Muscle of leg (tissue), 11 donors: ENCODE results near the gene BMPER. TPM values are rescaled to one million over a fixed set of nuclear protein-coding genes. Genes with fewer than 3 reads are reported as not detected.
A peak's percentile ranks its signal among the peaks of the same experiment; 100 is the strongest.

Source experiments
- DNase-seq: peaks from one replicate; pipeline ENCODE4 v3.0.0; 2013
- H3K27ac ChIP-seq: one replicate; pipeline ENCODE4 v1.5.1; 2013; ENCODE audit warnings: mild to moderate bottlenecking, low read length, control low read depth
- H3K27me3 ChIP-seq: one replicate; pipeline ENCODE4 v1.6.1; 2013; ENCODE audit warnings: low read length; ENCODE audit not compliant: control insufficient read depth, insufficient read depth
- H3K36me3 ChIP-seq: one replicate; pipeline ENCODE4 v1.6.1; 2013; ENCODE audit warnings: low read length; ENCODE audit not compliant: control insufficient read depth, insufficient read depth
- H3K4me1 ChIP-seq: one replicate; pipeline ENCODE4 v1.6.1; 2013; ENCODE audit warnings: low read length; ENCODE audit not compliant: control insufficient read depth, insufficient read depth
- H3K4me3 ChIP-seq: one replicate; pipeline ENCODE4 v1.5.1; 2013; ENCODE audit warnings: low read length, control low read depth
- H3K9me3 ChIP-seq: replicated peaks from 2 replicates; pipeline ENCODE4 v1.6.1; 2013; ENCODE audit warnings: low read depth, low read length; ENCODE audit not compliant: control insufficient read depth
- WGBS: methylation state at CpG from one replicate; pipeline ENCODE4 v1.1.5; 2013; ENCODE audit warnings: missing lambda C conversion rate; ENCODE audit not compliant: insufficient coverage; 5-methylcytosine and 5-hydroxymethylcytosine counted together
- polyA plus RNA-seq, 8 donors: library from polyadenylated mRNA; unstranded; fragments of 120-200 nt; gene quantifications; one replicate each; pipeline versions ENCODE4 v1.2.1 to v1.2.3, GENCODE V29; 2013; ENCODE audit warnings: inconsistent platforms in 1 of 8, low replicate concordance in 1 of 8; ENCODE audit not compliant: insufficient read length in 8 of 8, insufficient read depth in 1 of 8
- total RNA-seq: library from RNA; stranded (reverse); fragments of 120-200 nt; gene quantifications from one replicate; pipeline ENCODE4 v1.2.4, GENCODE V29; 2013

The BMPER gene
- total and polyA plus RNA-seq, 9 donors: 3.8 to 11.0 (median 7.3) TPM

DNA sequence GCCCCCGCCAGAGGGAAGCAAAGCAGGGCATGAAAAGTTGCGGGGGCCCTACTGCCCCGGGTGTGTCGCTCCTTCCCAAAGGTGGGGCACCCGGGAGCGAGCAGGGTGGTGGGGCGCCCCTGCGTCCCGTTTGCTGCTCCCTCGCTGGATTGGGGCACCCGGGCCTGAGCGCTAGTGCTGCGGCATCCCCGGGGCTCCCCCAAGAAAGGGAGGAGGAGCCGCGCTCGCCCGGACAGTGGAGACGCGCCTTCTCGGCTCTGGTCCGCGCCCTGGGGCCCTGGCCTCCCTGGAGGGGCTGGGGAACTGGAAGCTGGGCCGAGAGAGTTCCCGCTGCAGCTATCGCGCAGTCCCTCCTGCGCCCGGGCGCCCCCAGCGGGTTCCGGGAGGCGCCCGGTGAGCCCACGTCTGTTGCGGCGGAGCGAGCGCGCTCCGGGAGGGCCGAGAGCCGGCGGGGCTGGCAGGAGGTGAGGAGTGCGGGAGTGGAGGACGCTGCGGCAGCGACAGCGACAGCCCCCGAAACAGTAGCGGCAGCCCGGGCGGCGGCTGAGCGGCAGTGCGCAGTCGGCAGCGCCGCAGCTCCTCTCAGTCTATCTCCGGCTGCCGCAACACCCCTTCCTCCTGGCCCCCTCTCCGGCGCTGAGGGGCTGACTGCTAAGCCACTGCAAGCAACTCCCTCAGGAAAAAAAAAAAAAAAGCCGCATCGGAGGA is 504 bp upstream of the BMPER start:
- no peaks in the 10 kb centered on the region for H3K9me3 ChIP-seq
- H3K27me3 ChIP-seq: peaks cover 23% of the 10 kb centered on the region
- WGBS: under 1% methylated on average over 57 of the region's 65 CpGs
- H3K36me3 ChIP-seq: no peaks in the 10 kb centered on the region
- H3K27ac ChIP-seq: peak overlapping the region; percentile 82
- H3K4me3 ChIP-seq: peak overlapping the region; percentile 73
- peaks cover 10% of the 10 kb centered on the region for H3K4me1 ChIP-seq
- peak; percentile 64 for DNase-seq

DNA sequence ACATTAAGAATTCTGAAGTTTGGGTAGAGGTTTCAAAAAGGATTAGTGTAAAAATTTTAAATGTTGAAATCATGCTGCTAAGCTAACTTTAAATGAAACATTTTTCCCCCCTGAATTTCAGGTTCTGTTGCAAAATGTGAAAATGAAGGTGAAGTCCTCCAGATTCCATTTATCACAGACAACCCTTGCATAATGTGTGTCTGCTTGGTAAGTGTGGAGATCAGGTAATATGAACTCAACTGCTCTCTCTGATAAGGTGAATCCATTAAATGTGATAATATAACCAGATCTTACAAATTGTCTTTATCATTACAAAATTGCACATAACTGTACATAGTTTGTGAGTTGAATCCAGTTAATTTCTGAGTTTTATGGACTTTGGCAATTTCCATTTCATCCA is 1.4 kb downstream of the BMPER start:
- Histone ChIP-seq H3K27ac (no peak overlapping the region), H3K4me3 (no peak overlapping the region), H3K36me3 (no peaks in the 10 kb centered on the region), H3K9me3 (no peaks in the 10 kb centered on the region), H3K4me1 (peaks cover 10% of the 10 kb centered on the region), H3K27me3 (peaks cover 23% of the 10 kb centered on the region)
- no peak for DNase-seq

DNA sequence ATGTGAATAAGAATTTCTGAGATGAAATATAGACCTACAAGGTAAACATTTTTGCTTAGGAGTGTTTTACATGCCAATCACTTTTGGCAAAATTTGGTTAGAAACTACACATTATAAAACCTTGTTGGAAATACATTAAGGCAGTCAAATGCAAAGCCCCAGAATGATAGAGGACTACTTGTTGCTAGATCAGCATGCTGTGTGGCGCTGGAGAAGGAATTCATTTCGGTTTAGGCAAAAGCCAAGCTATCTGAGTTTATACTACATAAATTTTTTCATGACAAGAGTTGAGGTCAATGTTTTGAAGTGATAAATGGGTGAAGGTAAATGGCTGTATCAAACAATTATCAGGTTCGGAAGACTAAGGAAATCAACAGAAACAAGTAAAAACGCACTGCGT is 2.3 kb downstream of the BMPER start:
- Histone ChIP-seq H3K4me3 (no peak overlapping the region), H3K27me3 (peaks cover 21% of the 10 kb centered on the region), H3K4me1 (peaks cover 10% of the 10 kb centered on the region), H3K9me3 (no peaks in the 10 kb centered on the region), H3K27ac (no peak overlapping the region), H3K36me3 (no peaks in the 10 kb centered on the region)
- no peak for DNase-seq
- no CpG with 5 or more reads among the region's 5 CpGs for WGBS

GRCh38 chr7:33909318-33909717 is 4.0 kb downstream of the BMPER start:
- Histone ChIP-seq H3K9me3 (no peaks in the 10 kb centered on the region), H3K27me3 (peaks cover 11% of the 10 kb centered on the region), H3K4me3 (no peak overlapping the region), H3K36me3 (no peaks in the 10 kb centered on the region), H3K4me1 (peaks cover 5% of the 10 kb centered on the region), H3K27ac (peak overlapping the region; percentile 6)
- WGBS: 60% methylated on average over 2 of the region's 5 CpGs
- peak; percentile 64 for DNase-seq

DNA sequence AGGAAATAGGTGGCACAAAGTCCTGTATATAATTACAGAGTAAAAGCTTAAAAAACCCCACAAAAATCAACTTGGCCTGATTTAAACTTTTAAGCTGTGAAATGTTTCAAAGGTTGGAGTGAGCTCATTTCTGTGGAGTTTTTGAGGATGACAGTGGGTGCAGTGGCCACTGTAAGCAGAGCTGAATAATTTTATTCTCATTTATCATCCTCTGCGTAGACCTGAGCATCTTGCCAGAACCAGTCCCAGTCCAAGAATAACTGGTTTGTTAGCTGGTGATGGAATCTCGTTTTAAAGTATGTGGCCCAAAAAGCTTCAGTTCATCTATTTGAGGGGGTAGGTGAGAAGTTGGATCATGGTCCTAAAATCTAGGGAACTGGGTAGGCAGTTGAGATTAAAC is 4.4 kb downstream of the BMPER start:
- 40% methylated on average over 1 of the region's 2 CpGs for WGBS
- H3K4me3 ChIP-seq: no peak overlapping the region
- peaks cover 3% of the 10 kb centered on the region for H3K4me1 ChIP-seq
- H3K36me3 ChIP-seq: no peaks in the 10 kb centered on the region
- no peaks in the 10 kb centered on the region for H3K9me3 ChIP-seq
- DNase-seq: no peak
- peaks cover 7% of the 10 kb centered on the region for H3K27me3 ChIP-seq
- H3K27ac ChIP-seq: no peak overlapping the region

DNA sequence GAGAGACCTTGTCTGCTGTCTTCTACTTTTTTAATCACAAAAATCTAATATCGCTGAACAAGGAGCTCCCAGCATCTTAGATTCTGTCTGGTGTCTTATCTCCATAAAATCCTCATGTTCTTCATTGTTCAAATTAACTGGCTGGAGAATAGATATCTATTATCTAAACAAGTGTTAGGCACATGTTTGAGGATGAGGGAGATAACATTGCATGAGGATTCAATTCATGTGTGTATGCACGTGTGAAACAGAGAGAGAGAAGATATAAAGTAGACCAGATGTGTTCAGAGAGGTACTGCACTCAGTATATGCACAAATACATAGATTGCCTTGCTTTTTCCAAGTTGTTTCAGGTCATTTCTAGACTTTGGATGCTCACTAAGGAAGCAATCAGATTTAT is 5.4 kb downstream of the BMPER start:
- DNase-seq: no peak
- WGBS: no CpG with 5 or more reads among the region's 2 CpGs

DNA sequence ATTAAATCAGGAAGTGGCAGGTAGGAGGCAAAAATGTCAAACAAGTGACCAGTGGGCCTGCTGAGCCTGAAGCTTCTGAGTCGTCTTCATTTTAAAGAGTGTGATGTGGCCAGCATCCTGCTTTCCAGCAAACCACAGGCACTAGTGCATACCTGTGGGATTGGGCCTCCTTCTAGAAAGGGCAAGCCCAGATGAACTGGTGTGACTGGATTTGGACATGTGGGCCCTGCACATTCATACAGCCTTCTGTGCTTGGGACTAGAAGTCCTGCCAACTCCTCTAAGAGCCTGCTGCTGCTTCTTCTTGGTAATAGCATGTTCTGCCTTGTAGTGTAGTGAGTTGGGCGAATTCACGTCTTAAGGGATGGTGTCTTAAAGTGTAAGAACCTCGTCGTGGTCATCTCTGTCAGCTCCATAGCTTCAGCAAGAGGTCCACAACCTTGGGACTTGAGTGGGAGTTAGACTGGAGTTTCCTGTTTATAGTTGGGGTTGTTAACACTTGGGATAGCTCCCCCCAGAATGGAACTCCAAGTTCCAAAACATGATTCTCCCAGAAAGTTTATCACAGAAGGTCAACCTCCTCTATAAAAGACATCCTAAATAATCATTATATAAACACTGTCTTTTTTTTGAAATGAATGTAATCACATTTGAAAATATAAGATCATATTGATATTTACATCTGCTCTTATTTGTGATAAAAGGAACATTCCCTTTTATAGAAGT is 11.2 kb downstream of the BMPER start:
- Histone ChIP-seq H3K27ac (no peak overlapping the region), H3K27me3 (no peaks in the 10 kb centered on the region), H3K4me1 (no peaks in the 10 kb centered on the region), H3K9me3 (no peaks in the 10 kb centered on the region), H3K4me3 (no peak overlapping the region), H3K36me3 (no peaks in the 10 kb centered on the region)
- WGBS: 92% methylated on average over 4 of the region's 5 CpGs
- no peak for DNase-seq

More for the DNA sequence above, 5.4 kb downstream of the BMPER start:
- no peaks in the 10 kb centered on the region for H3K36me3 ChIP-seq
- H3K27me3 ChIP-seq: peaks cover 1% of the 10 kb centered on the region
- H3K4me1 ChIP-seq: no peaks in the 10 kb centered on the region
- H3K27ac ChIP-seq: no peak overlapping the region
- H3K4me3 ChIP-seq: no peak overlapping the region
- H3K9me3 ChIP-seq: no peaks in the 10 kb centered on the region

GRCh38 chr7:33917661-33918060 is 12.3 kb downstream of the BMPER start:
- no peaks in the 10 kb centered on the region for H3K27me3 ChIP-seq
- no peak for DNase-seq
- H3K4me1 ChIP-seq: no peaks in the 10 kb centered on the region
- 100% methylated on average over 1 of the region's 3 CpGs for WGBS
- H3K4me3 ChIP-seq: no peak overlapping the region
- H3K36me3 ChIP-seq: no peaks in the 10 kb centered on the region
- no peaks in the 10 kb centered on the region for H3K9me3 ChIP-seq
- H3K27ac ChIP-seq: no peak overlapping the region

DNA sequence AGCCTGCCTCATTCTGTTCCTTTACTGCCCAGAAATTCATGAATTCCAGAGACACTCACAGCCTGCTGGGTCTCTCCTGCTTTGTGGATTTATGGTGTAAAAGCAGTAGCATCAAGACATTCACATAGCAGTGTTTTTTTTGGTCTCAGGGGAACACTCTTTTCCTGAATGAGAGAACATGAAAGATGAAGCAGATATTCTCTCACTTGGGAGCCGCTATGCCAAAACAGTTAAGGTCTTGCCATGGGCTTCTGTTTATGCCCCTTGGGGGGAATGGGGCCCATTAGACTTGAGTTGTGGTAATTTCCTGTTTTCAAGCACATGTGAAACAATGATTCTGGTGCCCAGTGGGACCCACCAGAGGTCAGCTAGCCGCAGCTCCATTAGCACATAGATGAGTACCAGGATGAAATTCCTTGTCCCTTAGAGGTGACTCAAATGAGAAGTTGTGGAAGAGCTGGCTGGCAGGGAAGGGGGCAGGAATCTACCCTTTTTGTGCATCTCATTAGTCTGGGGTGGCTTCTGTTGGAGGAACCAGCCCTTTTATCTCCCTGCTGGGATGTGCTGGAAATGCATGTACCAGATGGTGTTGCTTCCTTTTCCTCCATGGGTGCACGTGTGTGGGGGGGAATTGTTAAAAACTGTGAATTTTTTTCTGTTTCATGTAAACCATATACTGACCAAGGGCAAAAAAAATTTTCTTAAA is 13.3 kb downstream of the BMPER start:
- 41% methylated on average over 2 of the region's 3 CpGs for WGBS
- H3K36me3 ChIP-seq: no peaks in the 10 kb centered on the region
- no peak for DNase-seq
- H3K27ac ChIP-seq: no peak overlapping the region
- peaks cover 2% of the 10 kb centered on the region for H3K27me3 ChIP-seq
- no peak overlapping the region for H3K4me3 ChIP-seq
- H3K9me3 ChIP-seq: no peaks in the 10 kb centered on the region
- no peaks in the 10 kb centered on the region for H3K4me1 ChIP-seq

GRCh38 chr7:33919449-33919848 is 14.1 kb downstream of the BMPER start:
- Histone ChIP-seq H3K9me3 (no peaks in the 10 kb centered on the region), H3K36me3 (no peaks in the 10 kb centered on the region), H3K4me1 (no peaks in the 10 kb centered on the region), H3K27me3 (peaks cover 2% of the 10 kb centered on the region), H3K27ac (no peak overlapping the region), H3K4me3 (no peak overlapping the region)
- DNase-seq: no peak
